Stimulated activated CD4-positive, alpha-beta T cell treated with anti-CD3 and anti-CD28 coated beads, Interleukin-1b, Interleukin-23, amount 100 ng/mL, for 48 hours (primary cell): ENCODE results near the gene CD69.

Experiments
- DNase-seq: peaks from one replicate; pipeline ENCODE4 v3.0.0-alpha.2; 2020

CD69 gene

GRCh38 chr12:9779209-9779608 lies 18.5 kb upstream of the CD69 start:
- DNase-seq, result no peak

GRCh38 chr12:9776781-9777180 lies 16.1 kb upstream of the CD69 start:
- DNase-seq, result no peak

GRCh38 chr12:9773216-9773877 lies 12.6 kb upstream of the CD69 start:
- DNase-seq, result no peak

- no peak for DNase-seq
These were observed 2.3 kb upstream of the CD69 start for GRCh38 chr12:9763025-9763424.

GRCh38 chr12:9762369-9762768 lies 1.7 kb upstream of the CD69 start:
- DNase-seq, result no peak

DNA sequence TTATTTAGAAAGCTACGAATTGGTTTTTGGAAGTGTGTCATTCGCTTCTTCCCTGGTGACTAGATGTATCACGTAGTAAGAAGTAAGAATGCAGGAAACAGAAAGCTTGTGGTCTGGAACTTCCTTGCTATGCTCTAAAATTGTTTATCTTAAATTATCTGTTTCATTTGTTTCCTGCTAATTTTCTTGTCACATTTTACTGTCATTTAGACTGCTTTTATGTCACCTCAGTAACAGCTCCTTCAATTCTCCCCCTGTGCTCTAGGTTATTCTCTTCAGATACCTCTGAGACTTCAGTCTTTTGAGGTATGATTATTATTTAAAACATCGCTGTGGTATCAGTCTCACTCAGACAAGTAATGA lies 699 bp upstream of the CD69 start:
- DNase-seq, result no peak

- DNase-seq, result no peak
These were observed 581 bp downstream of the CD69 start for GRCh38 chr12:9760120-9760519.

DNA sequence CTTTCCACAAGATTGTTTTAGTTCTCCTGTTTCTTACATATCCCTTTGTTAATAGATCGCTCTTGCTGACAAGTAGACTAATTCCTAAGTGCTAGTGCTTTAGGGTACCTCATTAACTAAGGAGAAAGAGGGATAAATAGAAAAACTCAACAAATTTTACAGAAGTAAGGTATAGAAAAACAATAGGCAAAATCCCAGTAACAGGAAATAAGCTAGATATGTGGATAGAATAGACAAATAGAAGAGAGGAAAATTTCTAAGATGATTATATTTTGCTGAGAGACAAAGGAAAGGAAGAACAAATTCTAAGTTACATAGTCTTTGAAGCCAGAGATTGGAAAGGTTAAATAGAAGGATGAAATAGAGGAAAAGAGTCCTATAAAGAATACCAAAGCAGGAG lies 1.0 kb downstream of the CD69 start:
- no peak for DNase-seq

DNA sequence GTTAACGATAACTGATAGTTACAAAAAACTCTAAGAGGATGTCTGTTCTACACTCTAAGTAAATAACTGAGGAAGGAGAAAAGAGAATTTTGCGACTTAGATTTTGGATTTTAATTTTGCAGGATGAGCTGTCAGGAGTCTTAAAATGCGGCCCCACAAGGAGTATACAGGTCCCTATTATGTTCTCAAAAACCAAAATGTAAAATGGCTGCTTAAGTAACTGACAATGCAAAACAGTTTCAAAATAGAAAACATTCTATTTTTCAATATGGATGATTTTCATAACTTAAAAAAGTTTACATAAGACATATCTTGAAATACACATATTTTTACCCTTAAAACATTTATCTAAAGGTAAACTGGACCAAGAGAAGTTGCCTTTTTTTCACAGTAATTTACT lies 2.6 kb downstream of the CD69 start:
- DNase-seq, result no peak

- DNase-seq, result no peak
These were observed 3.2 kb downstream of the CD69 start for GRCh38 chr12:9757433-9758025.

DNA sequence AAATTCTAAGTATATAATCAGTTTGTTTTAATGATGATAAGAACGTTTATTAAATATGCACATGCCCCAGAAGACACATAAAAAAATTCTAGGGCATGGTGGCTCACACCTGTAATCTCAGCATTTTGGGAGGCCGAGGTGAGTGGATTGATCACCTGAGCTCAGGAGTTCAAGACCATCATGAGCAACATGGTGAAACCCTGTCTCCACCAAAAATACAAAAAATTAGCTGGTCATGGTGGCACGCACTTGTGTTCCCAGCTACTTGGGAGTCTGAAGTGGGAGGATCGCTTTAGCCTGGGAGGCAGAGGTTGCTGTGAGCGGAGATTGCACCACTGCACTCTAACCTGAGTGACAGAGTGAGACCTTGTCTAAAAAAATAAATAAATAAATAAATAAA lies 4.0 kb downstream of the CD69 start:
- no peak for DNase-seq

- no peak for DNase-seq
These were observed 4.5 kb downstream of the CD69 start for GRCh38 chr12:9756170-9756569.

- DNase-seq, result no peak
These were observed 5.1 kb downstream of the CD69 start for GRCh38 chr12:9755567-9755966.

GRCh38 chr12:9755035-9755434 lies 5.7 kb downstream of the CD69 start:
- no peak for DNase-seq

DNA sequence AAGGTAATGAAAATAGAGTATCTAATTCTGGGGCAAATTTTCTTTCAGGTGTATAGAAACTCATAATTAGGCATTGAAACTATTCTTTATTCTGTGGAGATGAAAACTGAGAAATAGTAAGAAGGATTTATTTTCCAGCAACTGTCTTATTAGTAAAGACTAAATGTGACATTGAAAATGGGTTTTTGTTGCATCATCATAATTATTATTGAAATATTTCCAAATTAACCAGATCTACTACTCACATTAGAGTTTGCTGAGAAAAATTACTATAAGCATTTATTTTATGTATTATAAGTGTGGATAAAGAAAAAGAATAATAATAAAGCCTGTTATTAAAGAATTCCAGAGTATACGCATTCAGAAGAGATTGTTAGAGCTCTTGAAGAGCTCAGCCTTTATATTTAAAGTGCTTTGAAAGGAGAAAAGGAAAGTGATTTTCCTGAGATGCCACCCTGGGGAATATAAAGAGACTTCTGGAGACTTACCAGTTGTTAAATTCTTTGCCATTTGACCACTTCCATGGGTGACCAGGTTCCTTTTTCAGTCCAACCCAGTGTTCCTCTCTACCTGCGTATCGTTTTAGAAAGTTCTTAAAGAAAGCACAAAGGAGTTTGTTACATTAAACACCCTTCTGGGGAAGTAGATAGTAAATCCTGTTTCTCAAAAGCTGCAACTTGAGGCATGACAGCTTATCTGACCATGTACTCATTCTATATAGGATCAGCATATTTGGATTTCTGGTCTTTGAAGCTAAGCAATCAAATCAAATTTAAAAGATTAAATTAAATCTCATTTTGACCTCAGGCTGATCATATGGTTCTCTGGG lies 6.4 kb downstream of the CD69 start:
- DNase-seq, result no peak

GRCh38 chr12:9753498-9753897 lies 7.2 kb downstream of the CD69 start:
- no peak for DNase-seq

GRCh38 chr12:9753073-9753472 lies 7.6 kb downstream of the CD69 start:
- DNase-seq, result no peak

GRCh38 chr12:9752145-9752933 lies 8.4 kb downstream of the CD69 start:
- no peak for DNase-seq

DNA sequence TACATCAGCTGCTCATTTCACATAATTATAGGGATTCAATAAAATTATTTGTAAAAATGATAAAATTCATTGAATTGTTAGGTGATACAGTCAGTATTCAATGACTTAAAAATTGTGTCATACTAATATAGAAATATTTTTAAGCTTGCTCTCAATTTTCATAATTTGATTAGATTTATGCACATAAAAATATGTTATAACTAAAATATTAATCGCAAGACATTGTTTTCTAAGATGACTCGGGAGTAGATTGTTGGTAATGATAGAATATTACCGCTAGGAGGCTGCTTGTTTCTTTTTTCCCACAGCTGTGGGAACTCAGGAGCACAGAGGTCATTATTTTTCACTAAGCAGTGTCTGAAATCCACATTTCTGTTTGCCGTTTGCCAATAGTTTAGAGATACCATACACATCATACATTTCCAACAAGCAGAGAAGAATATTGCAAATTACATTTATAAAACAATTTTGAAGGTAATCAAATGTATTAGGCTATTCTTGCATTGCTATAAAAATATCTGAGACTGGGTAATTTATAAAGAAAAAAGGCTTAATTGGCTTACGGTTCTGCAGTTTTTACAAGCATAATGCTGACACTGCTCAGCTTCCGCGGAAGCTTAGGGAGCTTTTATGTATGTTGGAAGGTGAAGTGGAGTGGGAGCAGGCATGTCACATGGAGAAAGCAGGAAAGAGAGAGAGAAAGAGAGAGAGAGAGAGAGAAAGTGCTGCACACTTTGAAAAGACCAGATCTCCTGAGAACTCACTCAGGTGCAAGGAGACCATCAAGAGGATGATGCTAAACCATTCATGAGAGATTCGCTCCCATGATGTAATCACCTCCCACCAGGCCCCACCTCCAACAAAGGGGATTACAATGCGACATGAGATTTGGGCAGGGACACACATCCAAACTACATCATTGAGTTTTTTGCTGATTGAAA lies 9.2 kb downstream of the CD69 start:
- peak; percentile 63 for DNase-seq

DNA sequence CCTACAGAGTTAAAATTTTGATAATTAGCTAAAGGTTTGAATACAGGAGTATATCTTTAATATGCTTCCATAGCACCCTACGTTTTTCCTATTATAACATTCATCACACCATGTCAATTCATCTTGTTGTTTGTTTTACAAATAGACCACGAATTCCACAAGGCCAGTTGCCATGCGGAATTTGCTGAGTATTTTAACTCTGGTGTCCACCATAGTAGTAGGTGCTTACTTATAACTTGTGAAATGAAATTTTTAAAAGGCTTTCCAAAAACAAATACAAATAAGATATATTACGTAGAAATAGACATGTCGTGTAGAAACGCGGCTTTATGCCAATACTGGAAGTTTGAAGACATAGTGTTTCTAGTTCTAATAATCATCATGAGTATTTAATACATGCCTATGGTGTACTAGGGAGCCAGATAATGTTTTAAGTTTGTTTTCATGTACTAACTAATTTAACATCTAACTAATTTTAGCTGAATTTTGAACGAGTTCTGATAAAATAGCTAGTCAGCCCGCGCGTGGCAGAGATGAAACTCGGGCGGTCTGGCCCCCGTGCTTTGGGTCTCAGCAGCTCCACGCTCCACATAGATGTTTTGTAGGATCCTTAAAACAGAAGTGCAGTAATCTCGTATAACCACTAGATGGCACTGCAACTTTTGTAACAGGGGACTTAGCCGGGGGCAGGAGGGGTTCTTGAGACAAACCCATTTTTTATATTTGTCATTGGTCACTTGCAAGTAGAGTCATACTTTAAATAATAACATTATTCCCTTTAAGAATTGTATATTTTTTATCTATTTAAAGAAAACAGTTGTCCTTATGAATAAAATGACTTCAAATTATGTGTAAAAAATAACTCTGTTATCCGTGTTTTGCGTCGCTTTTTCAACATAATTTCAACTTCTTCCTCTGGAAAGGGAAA lies 10.2 kb downstream of the CD69 start:
- peak; percentile 42 for DNase-seq

DNA sequence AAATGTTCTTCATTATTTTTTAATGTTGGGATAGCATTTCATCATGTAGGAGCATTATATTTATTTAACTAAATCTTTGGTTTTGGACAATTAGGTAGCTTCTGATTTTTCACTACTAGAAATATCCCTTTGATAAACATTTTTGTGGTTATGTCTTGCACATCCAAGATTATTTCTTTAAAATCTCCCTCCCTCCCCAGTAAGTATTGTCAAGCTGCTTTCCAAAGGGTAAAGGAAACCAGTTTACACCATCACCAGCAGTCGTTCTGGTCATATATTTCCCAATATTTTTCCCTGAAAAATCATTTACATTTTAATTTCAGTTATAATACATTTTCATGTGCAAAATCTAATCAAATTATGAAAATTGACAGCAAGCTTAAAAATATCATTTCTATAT lies 11.1 kb downstream of the CD69 start:
- DNase-seq, result no peak
